Loucy (cell line): Measurements from ENCODE around the gene CCHCR1.

ENCODE experiments used
- EZH2phosphoT487 ChIP-seq: fragments of 200-600 bp; IDR thresholded peaks from 2 replicates; pipeline ENCODE4 v1.6.1; 2018; ENCODE audit warnings: antibody characterized with exemption, mild to moderate bottlenecking, moderate library complexity, borderline replicate concordance
- TF ChIP-seq, protein P1 (sequence below): fragments of 200-600 bp; sonication (generic); conservative IDR thresholded peaks from 2 replicates; pipeline ENCODE4 v1.5.1; 2014; ENCODE audit warnings: mild to moderate bottlenecking, antibody characterized with exemption, low read length

DNA sequence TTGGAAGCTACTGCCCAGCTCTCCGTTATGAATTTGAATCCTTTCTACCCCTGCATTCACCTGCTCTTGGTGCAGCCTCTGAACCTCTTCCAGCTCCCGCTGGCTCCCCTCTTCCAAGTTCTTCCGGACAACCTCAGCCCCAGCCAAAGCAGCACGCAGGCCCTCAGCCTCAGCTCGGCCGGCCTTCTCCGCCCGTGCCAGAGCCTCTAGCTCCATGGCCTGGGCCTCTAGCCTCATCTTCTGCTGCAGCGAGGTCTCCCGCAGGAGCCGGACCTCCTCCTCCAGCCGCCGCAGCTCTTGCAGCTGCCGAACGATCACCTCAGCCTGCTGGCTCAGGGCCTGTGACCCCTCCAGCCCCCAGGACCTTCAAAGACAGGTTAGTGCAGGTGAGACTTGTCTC lies 3.2 kb downstream of the CCHCR1 start:
- TF ChIP-seq, protein P1, sequence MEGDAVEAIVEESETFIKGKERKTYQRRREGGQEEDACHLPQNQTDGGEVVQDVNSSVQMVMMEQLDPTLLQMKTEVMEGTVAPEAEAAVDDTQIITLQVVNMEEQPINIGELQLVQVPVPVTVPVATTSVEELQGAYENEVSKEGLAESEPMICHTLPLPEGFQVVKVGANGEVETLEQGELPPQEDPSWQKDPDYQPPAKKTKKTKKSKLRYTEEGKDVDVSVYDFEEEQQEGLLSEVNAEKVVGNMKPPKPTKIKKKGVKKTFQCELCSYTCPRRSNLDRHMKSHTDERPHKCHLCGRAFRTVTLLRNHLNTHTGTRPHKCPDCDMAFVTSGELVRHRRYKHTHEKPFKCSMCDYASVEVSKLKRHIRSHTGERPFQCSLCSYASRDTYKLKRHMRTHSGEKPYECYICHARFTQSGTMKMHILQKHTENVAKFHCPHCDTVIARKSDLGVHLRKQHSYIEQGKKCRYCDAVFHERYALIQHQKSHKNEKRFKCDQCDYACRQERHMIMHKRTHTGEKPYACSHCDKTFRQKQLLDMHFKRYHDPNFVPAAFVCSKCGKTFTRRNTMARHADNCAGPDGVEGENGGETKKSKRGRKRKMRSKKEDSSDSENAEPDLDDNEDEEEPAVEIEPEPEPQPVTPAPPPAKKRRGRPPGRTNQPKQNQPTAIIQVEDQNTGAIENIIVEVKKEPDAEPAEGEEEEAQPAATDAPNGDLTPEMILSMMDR: no peak
- no peak for TF ChIP-seq EZH2phosphoT487
